ENCODE data around the gene TBC1D22A.

Gene TBC1D22A

GRCh38 chr22:46835693-46836092, 73.2 kb downstream of the TBC1D22A start:
- Histone ChIP-seq H2BK15ac (replicated peaks; ENCODE audit: low read depth) (no peak overlapping the region), H3K4me1 (ENCODE audit: control insufficient read depth, low read depth, low read length) (no peaks in the 10 kb centered on the region), H3K18ac (ENCODE audit: low read length) (no peak overlapping the region), H4K8ac (ENCODE audit: low read depth, low read length) (no peak overlapping the region), H3K36me3 (ENCODE audit: control insufficient read depth, insufficient read depth, low read length) (no peaks in the 10 kb centered on the region), H4K5ac (ENCODE audit: low read length) (no peak overlapping the region), H2AK5ac (ENCODE audit: low read length) (no peak overlapping the region), H3K27ac (ENCODE audit: low read depth, low read length) (no peak overlapping the region), H3K23ac (ENCODE audit: low read length) (no peak overlapping the region), H3K9ac (ENCODE audit: low read length) (no peak overlapping the region), H3K4me3 (ENCODE audit: low read length) (no peak overlapping the region), H3K56ac (ENCODE audit: low read length) (no peak overlapping the region), H3K4me2 (ENCODE audit: low read length) (no peak overlapping the region), H3K79me1 (ENCODE audit: low read length) (peaks cover 2% of the 10 kb centered on the region), H3K27me3 (ENCODE audit: insufficient read depth, low read length, poor library complexity) (no peaks in the 10 kb centered on the region), H3K79me2 (ENCODE audit: control insufficient read depth, insufficient read depth, low read length) (no peaks in the 10 kb centered on the region), H2BK5ac (ENCODE audit: low read length) (no peak overlapping the region), H2BK120ac (ENCODE audit: low read depth, low read length) (no peak overlapping the region), H3K4ac (ENCODE audit: low read depth, low read length) (no peak overlapping the region)
- no peak for DNase-seq
- WGBS (ENCODE audit: extremely low coverage, insufficient coverage, low lambda C conversion rate): no CpG with 5 or more reads among the region's 2 CpGs

GRCh38 chr22:46841522-46841921, 79.1 kb downstream of the TBC1D22A start:
- no peak for DNase-seq
- no peak overlapping the region for H3K4me2 ChIP-seq (ENCODE audit: low read length)
- H3K56ac ChIP-seq (ENCODE audit: low read length): no peak overlapping the region
- no peak overlapping the region for H3K18ac ChIP-seq (ENCODE audit: low read length)
- no peak overlapping the region for H2BK15ac ChIP-seq (replicated peaks; ENCODE audit: low read depth)
- H2BK120ac ChIP-seq (ENCODE audit: low read depth, low read length): no peak overlapping the region
- no peak overlapping the region for H3K27ac ChIP-seq (ENCODE audit: low read depth, low read length)
- no peak overlapping the region for H3K9ac ChIP-seq (ENCODE audit: low read length)
- H4K5ac ChIP-seq (ENCODE audit: low read length): no peak overlapping the region
- H3K79me2 ChIP-seq (ENCODE audit: control insufficient read depth, insufficient read depth, low read length): no peaks in the 10 kb centered on the region
- no peak overlapping the region for H2AK5ac ChIP-seq (ENCODE audit: low read length)
- H3K4me1 ChIP-seq (ENCODE audit: control insufficient read depth, low read depth, low read length): no peaks in the 10 kb centered on the region
- no peak overlapping the region for H4K8ac ChIP-seq (ENCODE audit: low read depth, low read length)
- no peak overlapping the region for H3K4ac ChIP-seq (ENCODE audit: low read depth, low read length)
- peaks cover 6% of the 10 kb centered on the region for H3K79me1 ChIP-seq (ENCODE audit: low read length)
- no peaks in the 10 kb centered on the region for H3K36me3 ChIP-seq (ENCODE audit: control insufficient read depth, insufficient read depth, low read length)
- no peak overlapping the region for H3K4me3 ChIP-seq (ENCODE audit: low read length)
- no peak overlapping the region for H3K23ac ChIP-seq (ENCODE audit: low read length)
- H2BK5ac ChIP-seq (ENCODE audit: low read length): no peak overlapping the region
- no peaks in the 10 kb centered on the region for H3K27me3 ChIP-seq (ENCODE audit: insufficient read depth, low read length, poor library complexity)
- no CpG with 5 or more reads among the region's 3 CpGs for WGBS (ENCODE audit: extremely low coverage, insufficient coverage, low lambda C conversion rate)

GRCh38 chr22:46842606-46843005, 80.2 kb downstream of the TBC1D22A start:
- Histone ChIP-seq H3K79me2 (ENCODE audit: control insufficient read depth, insufficient read depth, low read length) (peaks cover 1% of the 10 kb centered on the region), H4K5ac (ENCODE audit: low read length) (no peak overlapping the region), H3K4me3 (ENCODE audit: low read length) (no peak overlapping the region), H3K56ac (ENCODE audit: low read length) (no peak overlapping the region), H3K9ac (ENCODE audit: low read length) (no peak overlapping the region), H2BK15ac (replicated peaks; ENCODE audit: low read depth) (no peak overlapping the region), H3K4ac (ENCODE audit: low read depth, low read length) (no peak overlapping the region), H3K18ac (ENCODE audit: low read length) (no peak overlapping the region), H3K27ac (ENCODE audit: low read depth, low read length) (no peak overlapping the region), H2BK120ac (ENCODE audit: low read depth, low read length) (no peak overlapping the region), H3K36me3 (ENCODE audit: control insufficient read depth, insufficient read depth, low read length) (no peaks in the 10 kb centered on the region), H2BK5ac (ENCODE audit: low read length) (no peak overlapping the region), H4K8ac (ENCODE audit: low read depth, low read length) (no peak overlapping the region), H3K4me2 (ENCODE audit: low read length) (no peak overlapping the region), H3K79me1 (ENCODE audit: low read length) (peaks cover 8% of the 10 kb centered on the region), H3K4me1 (ENCODE audit: control insufficient read depth, low read depth, low read length) (no peaks in the 10 kb centered on the region), H3K27me3 (ENCODE audit: insufficient read depth, low read length, poor library complexity) (no peaks in the 10 kb centered on the region), H3K23ac (ENCODE audit: low read length) (no peak overlapping the region), H2AK5ac (ENCODE audit: low read length) (no peak overlapping the region)
- DNase-seq: no peak
- WGBS (ENCODE audit: extremely low coverage, insufficient coverage, low lambda C conversion rate): no CpG with 5 or more reads among the region's 11 CpGs

GRCh38 chr22:46843821-46844255, 81.4 kb downstream of the TBC1D22A start:
- no peak overlapping the region for H2BK15ac ChIP-seq (replicated peaks; ENCODE audit: low read depth)
- no peak overlapping the region for H2BK120ac ChIP-seq (ENCODE audit: low read depth, low read length)
- H3K4me3 ChIP-seq (ENCODE audit: low read length): no peak overlapping the region
- no peak overlapping the region for H4K5ac ChIP-seq (ENCODE audit: low read length)
- H3K36me3 ChIP-seq (ENCODE audit: control insufficient read depth, insufficient read depth, low read length): no peaks in the 10 kb centered on the region
- WGBS (ENCODE audit: extremely low coverage, insufficient coverage, low lambda C conversion rate): no CpG with 5 or more reads among the region's 10 CpGs
- no peak overlapping the region for H4K8ac ChIP-seq (ENCODE audit: low read depth, low read length)
- H3K27me3 ChIP-seq (ENCODE audit: insufficient read depth, low read length, poor library complexity): no peaks in the 10 kb centered on the region
- H3K4ac ChIP-seq (ENCODE audit: low read depth, low read length): no peak overlapping the region
- H2AK5ac ChIP-seq (ENCODE audit: low read length): no peak overlapping the region
- H3K4me1 ChIP-seq (ENCODE audit: control insufficient read depth, low read depth, low read length): no peaks in the 10 kb centered on the region
- H3K18ac ChIP-seq (ENCODE audit: low read length): no peak overlapping the region
- H3K23ac ChIP-seq (ENCODE audit: low read length): no peak overlapping the region
- peaks cover 1% of the 10 kb centered on the region for H3K79me2 ChIP-seq (ENCODE audit: control insufficient read depth, insufficient read depth, low read length)
- no peak for DNase-seq
- H3K4me2 ChIP-seq (ENCODE audit: low read length): no peak overlapping the region
- H3K56ac ChIP-seq (ENCODE audit: low read length): no peak overlapping the region
- H3K27ac ChIP-seq (ENCODE audit: low read depth, low read length): no peak overlapping the region
- H2BK5ac ChIP-seq (ENCODE audit: low read length): no peak overlapping the region
- no peak overlapping the region for H3K9ac ChIP-seq (ENCODE audit: low read length)
- peaks cover 8% of the 10 kb centered on the region for H3K79me1 ChIP-seq (ENCODE audit: low read length)

- Histone ChIP-seq H3K18ac (ENCODE audit: low read length) (no peak overlapping the region), H3K27me3 (ENCODE audit: insufficient read depth, low read length, poor library complexity) (no peaks in the 10 kb centered on the region), H3K79me1 (ENCODE audit: low read length) (peaks cover 8% of the 10 kb centered on the region), H3K9ac (ENCODE audit: low read length) (no peak overlapping the region), H2BK15ac (replicated peaks; ENCODE audit: low read depth) (no peak overlapping the region), H3K4ac (ENCODE audit: low read depth, low read length) (no peak overlapping the region), H3K4me2 (ENCODE audit: low read length) (no peak overlapping the region), H2BK120ac (ENCODE audit: low read depth, low read length) (no peak overlapping the region), H3K79me2 (ENCODE audit: control insufficient read depth, insufficient read depth, low read length) (peaks cover 1% of the 10 kb centered on the region), H4K8ac (ENCODE audit: low read depth, low read length) (no peak overlapping the region), H2BK5ac (ENCODE audit: low read length) (no peak overlapping the region), H2AK5ac (ENCODE audit: low read length) (no peak overlapping the region), H4K5ac (ENCODE audit: low read length) (no peak overlapping the region), H3K23ac (ENCODE audit: low read length) (no peak overlapping the region), H3K4me1 (ENCODE audit: control insufficient read depth, low read depth, low read length) (no peaks in the 10 kb centered on the region), H3K56ac (ENCODE audit: low read length) (no peak overlapping the region), H3K27ac (ENCODE audit: low read depth, low read length) (no peak overlapping the region), H3K36me3 (ENCODE audit: control insufficient read depth, insufficient read depth, low read length) (no peaks in the 10 kb centered on the region), H3K4me3 (ENCODE audit: low read length) (no peak overlapping the region)
- WGBS (ENCODE audit: extremely low coverage, insufficient coverage, low lambda C conversion rate): no CpG with 5 or more reads among the region's 11 CpGs
- DNase-seq: no peak
Observed at GRCh38 chr22:46844606-46845210, 82.3 kb downstream of the TBC1D22A start.

Data from mesendoderm (in vitro differentiated cells).